ENCODE measurements around the gene CNST.

GRCh38 chr1:246591958-246592357 lies 25.7 kb downstream of the CNST start:
- no peak for TF ChIP-seq CTCF (conservative IDR thresholded peaks at IDR 0.05)
- no peak for TF ChIP-seq EZH2 (IDR thresholded peaks at IDR 0.05; ENCODE audit: low read depth)

All from PC-9 (cell line).